CD4-positive, alpha-beta T cell (primary cell): ENCODE measurements around the gene ZNF142. TPM values are rescaled to one million over a fixed set of nuclear protein-coding genes. Genes with fewer than 3 reads are reported as not detected.

Source experiments
- ATAC-seq: fragments of 200-7000 bp; cut with Tn5 transposase; one replicate; pipeline ENCODE4 v1.10.0; 2022; ENCODE audit warnings: mild to moderate bottlenecking; ENCODE audit not compliant: poor library complexity
- CTCF ChIA-PET: fragments of 350-600 bp; sonication (Branson Sonifier 250); formaldehyde crosslinking; loops from one replicate; lab custom pipeline; 2021; ENCODE audit warnings: antibody characterized with exemption, inconsistent platforms; lab: Charles Lee
- POLR2A ChIA-PET: fragments of 350-600 bp; sonication (Branson Sonifier 250); formaldehyde crosslinking; loops from one replicate; lab custom pipeline; 2021; ENCODE audit warnings: antibody characterized with exemption, inconsistent platforms; lab: Charles Lee
- DNase-seq, 14 experiments: peaks; one replicate each; pipeline ENCODE4 v3.0.0-alpha.2; 2013 to 2020; ENCODE audit warnings: mixed read lengths in 2 of 14
- H3K27ac ChIP-seq, 2 donors: one replicate each; pipeline versions ENCODE4 v1.5.1 to v1.7.0; 2013; ENCODE audit warnings: low read length in 2 of 2, low read depth in 1 of 2, mild to moderate bottlenecking in 1 of 2
- H3K27me3 ChIP-seq, 2 experiments: 1 replicate in 1 of 2; 2 replicates in 1 of 2; pipeline versions ENCODE4 v1.6.1 to v1.7.0; 2013; ENCODE audit warnings: low read length in 2 of 2, control low read depth in 1 of 2, mild to moderate bottlenecking in 1 of 2, moderate library complexity in 1 of 2; ENCODE audit not compliant: insufficient read depth in 2 of 2, control insufficient read depth in 1 of 2
- H3K36me3 ChIP-seq: one replicate; pipeline ENCODE4 v1.6.1; 2013; ENCODE audit warnings: low read length, control low read depth; ENCODE audit not compliant: insufficient read depth
- H3K4me1 ChIP-seq: one replicate; pipeline ENCODE4 v1.6.1; 2013; ENCODE audit warnings: low read length, control low read depth; ENCODE audit not compliant: insufficient read depth
- H3K4me3 ChIP-seq: one replicate; pipeline ENCODE4 v1.5.1; 2013; ENCODE audit warnings: mild to moderate bottlenecking, low read length, moderate library complexity
- H3K9me3 ChIP-seq, 2 experiments: 1 replicate in 1 of 2; 2 replicates in 1 of 2; pipeline versions ENCODE4 v1.6.1 to v1.7.0; 2013; ENCODE audit warnings: low read length in 2 of 2, mild to moderate bottlenecking in 2 of 2, control low read depth in 1 of 2, moderate library complexity in 1 of 2; ENCODE audit not compliant: control insufficient read depth in 1 of 2, insufficient read depth in 1 of 2
- H3K27ac Mint-ChIP-seq: one replicate; pipeline ENCODE4 v1.8.0; 2020; ENCODE audit warnings: mixed read lengths
- H3K27me3 Mint-ChIP-seq: one replicate; pipeline ENCODE4 v1.8.0; 2021; ENCODE audit warnings: mixed read lengths
- H3K36me3 Mint-ChIP-seq: one replicate; pipeline ENCODE4 v1.8.0; 2021; ENCODE audit warnings: low read depth, mixed read lengths
- H3K4me1 Mint-ChIP-seq: one replicate; pipeline ENCODE4 v1.8.0; 2021; ENCODE audit warnings: low read depth, mixed read lengths
- H3K4me3 Mint-ChIP-seq: one replicate; pipeline ENCODE4 v1.8.0; 2020; ENCODE audit warnings: mild to moderate bottlenecking, mixed read lengths
- H3K9me3 Mint-ChIP-seq: one replicate; pipeline ENCODE4 v1.8.0; 2020; ENCODE audit warnings: mixed read lengths
- CTCF ChIP-seq: fragments of 200-600 bp; IDR thresholded peaks from one replicate; pipeline ENCODE4 v1.8.0; 2022; ENCODE audit warnings: antibody characterized with exemption, mild to moderate bottlenecking
- intact Hi-C, 2 experiments: fragments of 100-400 bp; cut with DNase I in 1 of 2; cut with micrococcal nuclease in 1 of 2; formaldehyde crosslinking; loops; one replicate each; pipeline versions ENCODE4 v1.15.1 to v1.9.0; 2023 to 2025; cut with DNase I, micrococcal nuclease
- total RNA-seq, 174 experiments: library from RNA in 2 of 174; stranded (reverse) in 2 of 174; gene quantifications; one replicate each; pipeline ENCODE4 v1.2.3 and lab custom pipeline; 2021 to 2026

The ZNF142 gene
- total RNA-seq, 2 experiments from 2014 or later = 40.3 to 44.2 TPM

- H3K36me3 Mint-ChIP-seq = peaks cover 85% of the 10 kb centered on the region
- ATAC-seq = no peak
- Histone ChIP-seq H3K4me1 (no peaks in the 10 kb centered on the region), H3K4me3 (no peak overlapping the region), H3K27me3 (no peaks in the 10 kb centered on the region), H3K9me3 (no peaks in the 10 kb centered on the region), H3K27ac (no peak overlapping the region), H3K36me3 (peaks cover 84% of the 10 kb centered on the region)
- no peaks in the 10 kb centered on the region for H3K4me1 Mint-ChIP-seq
- intact Hi-C loops = no loop called here
- no peak for DNase-seq
- H3K27me3 Mint-ChIP-seq = no peaks in the 10 kb centered on the region
- no peaks in the 10 kb centered on the region for H3K9me3 Mint-ChIP-seq
- H3K4me3 Mint-ChIP-seq = no peak overlapping the region
- POLR2A ChIA-PET = no interaction called here
- TF ChIP-seq CTCF = no peak
- H3K27ac Mint-ChIP-seq = no peak overlapping the region
- CTCF ChIA-PET = no interaction called here
These were observed 21.1 kb downstream of the ZNF142 start for GRCh38 chr2:218638372-218638771.

GRCh38 chr2:218635719-218636118 lies 23.7 kb downstream of the ZNF142 start:
- no peak overlapping the region for H3K27ac Mint-ChIP-seq
- Histone ChIP-seq H3K27me3 (no peaks in the 10 kb centered on the region), H3K36me3 (peaks cover 66% of the 10 kb centered on the region), H3K27ac (no peak overlapping the region), H3K9me3 (no peaks in the 10 kb centered on the region), H3K4me3 (no peak overlapping the region), H3K4me1 (no peaks in the 10 kb centered on the region)
- ChIA-PET CTCF (no interaction called here), POLR2A (no interaction called here)
- no peak overlapping the region for H3K4me3 Mint-ChIP-seq
- H3K27me3 Mint-ChIP-seq = no peaks in the 10 kb centered on the region
- no peaks in the 10 kb centered on the region for H3K9me3 Mint-ChIP-seq
- H3K36me3 Mint-ChIP-seq = peaks cover 75% of the 10 kb centered on the region
- TF ChIP-seq CTCF = no peak
- no peak for DNase-seq
- H3K4me1 Mint-ChIP-seq = no peaks in the 10 kb centered on the region
- no peak for ATAC-seq
- intact Hi-C loops = no loop called here

GRCh38 chr2:218631837-218632236 lies 27.6 kb downstream of the ZNF142 start:
- H3K9me3 Mint-ChIP-seq = no peaks in the 10 kb centered on the region
- ChIA-PET CTCF (interaction anchor here (0.9 kb wide), 1 partner anchor 78 kb away, joined by 3 read pairs; no protein-coding TSS in a partner anchor), POLR2A (no interaction called here)
- Histone ChIP-seq H3K9me3 (no peaks in the 10 kb centered on the region), H3K4me3 (no peak overlapping the region), H3K4me1 (no peaks in the 10 kb centered on the region), H3K27me3 (no peaks in the 10 kb centered on the region), H3K36me3 (peaks cover 29% of the 10 kb centered on the region), H3K27ac (no peak overlapping the region)
- intact Hi-C loops = no loop called here
- no peak for TF ChIP-seq CTCF
- H3K4me1 Mint-ChIP-seq = no peaks in the 10 kb centered on the region
- no peak for ATAC-seq
- no peaks in the 10 kb centered on the region for H3K27me3 Mint-ChIP-seq
- no peak for DNase-seq
- peaks cover 38% of the 10 kb centered on the region for H3K36me3 Mint-ChIP-seq
- no peak overlapping the region for H3K4me3 Mint-ChIP-seq
- no peak overlapping the region for H3K27ac Mint-ChIP-seq
